GM04504 (cell line): ENCODE data around the gene DRC7.
A peak's percentile ranks its signal among the peaks of the same experiment; 100 is the strongest.
"Not testable (repeated sequence)": the region's sequence is repeated elsewhere in the genome, so short reads cannot be mapped to it uniquely, and the experiment has no call there.

ENCODE experiments used
- DNase-seq: peaks from one replicate; pipeline ENCODE4 v3.0.0-alpha.2; 2012; ENCODE audit warnings: low read depth

The DRC7 gene

GRCh38 chr16:57713596-57713995 is 19.0 kb downstream of the DRC7 start:
- DNase-seq, result no peak

DNA sequence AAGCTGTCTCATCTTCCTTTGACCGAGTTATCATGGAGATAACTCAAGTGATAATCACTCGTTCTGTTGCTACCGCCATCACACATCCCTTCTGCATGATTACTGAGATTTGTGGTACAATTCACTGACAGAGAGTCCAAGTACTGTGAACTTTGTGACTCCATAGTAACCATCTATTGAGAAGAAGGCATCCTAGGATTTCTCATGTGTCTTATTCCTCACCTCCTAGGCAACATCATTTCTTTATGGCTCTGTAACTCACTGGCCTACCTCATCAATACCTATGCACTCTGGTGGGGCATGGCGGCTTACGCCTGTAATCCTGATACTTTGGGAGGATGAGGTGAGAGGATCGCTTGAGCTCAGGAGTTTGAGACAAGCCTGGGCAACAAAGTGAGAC is 19.4 kb downstream of the DRC7 start:
- DNase-seq, result no peak

- no peak for DNase-seq
Observed at GRCh38 chr16:57720142-57720575, 25.6 kb downstream of the DRC7 start.

- DNase-seq, result no peak
Observed at GRCh38 chr16:57721356-57722209, 27.0 kb downstream of the DRC7 start.

- no peak for DNase-seq
Observed at GRCh38 chr16:57722210-57722499, 27.5 kb downstream of the DRC7 start.

GRCh38 chr16:57722651-57723050 is 28.0 kb downstream of the DRC7 start:
- no peak for DNase-seq

DNA sequence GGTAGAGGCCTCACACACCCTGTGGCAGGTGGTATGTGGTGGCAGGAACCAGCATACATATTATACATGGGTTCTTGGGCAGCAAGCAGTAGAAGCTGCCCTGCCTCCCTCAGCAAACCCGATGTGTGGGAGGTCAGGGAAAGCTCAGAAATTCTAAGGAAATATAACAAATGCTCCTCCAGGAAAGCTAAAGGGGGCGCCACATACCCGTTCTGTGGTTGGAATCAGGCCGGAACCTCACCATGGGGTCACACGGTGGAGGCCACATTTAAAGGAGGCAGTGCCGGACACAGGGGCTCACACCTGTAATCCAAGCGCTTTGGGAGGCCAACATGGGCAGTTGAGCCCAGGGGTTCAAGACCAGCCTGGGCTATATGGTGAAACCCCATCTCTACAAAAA is 28.6 kb downstream of the DRC7 start:
- no peak for DNase-seq

DNA sequence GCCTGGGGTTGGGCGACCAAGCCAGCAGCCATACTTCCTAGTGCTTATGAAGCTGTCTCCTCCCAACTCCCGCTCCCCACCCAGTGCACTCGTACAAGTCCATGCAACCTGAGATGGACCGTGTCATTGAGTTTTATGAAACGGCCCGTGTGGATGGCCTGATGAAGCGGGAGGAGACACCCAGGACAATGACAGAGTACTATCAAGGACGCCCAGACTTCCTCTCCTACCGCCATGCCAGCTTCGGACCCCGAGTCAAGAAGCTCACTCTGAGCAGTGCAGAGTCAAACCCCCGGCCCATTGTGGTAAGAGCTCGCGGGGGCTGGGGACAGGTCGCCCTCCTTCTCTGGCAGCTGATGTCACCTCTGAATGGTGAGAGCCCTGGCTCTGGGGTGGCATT is 29.9 kb downstream of the DRC7 start:
- DNase-seq, result no peak

DNA sequence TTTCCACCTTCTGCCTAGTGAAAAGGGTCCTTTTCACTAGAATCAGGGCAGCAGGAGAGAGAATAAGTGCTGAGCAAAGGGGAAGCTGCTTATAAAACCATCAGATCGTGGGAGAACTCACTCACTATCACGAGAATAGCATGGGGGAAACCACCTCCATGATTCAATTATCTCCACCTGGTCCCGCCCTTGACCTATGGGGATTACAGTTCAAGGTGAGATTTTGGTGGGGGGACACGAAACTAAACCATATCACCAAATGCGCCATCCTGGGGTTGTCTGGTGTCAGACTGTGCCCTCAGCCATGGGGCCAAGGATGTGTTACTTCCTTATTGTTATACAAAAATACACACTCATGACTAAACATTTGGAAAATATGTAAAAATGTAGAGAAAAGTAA is 30.5 kb downstream of the DRC7 start:
- DNase-seq, result no peak

- no peak for DNase-seq
Observed at GRCh38 chr16:57725554-57725953, 30.9 kb downstream of the DRC7 start.

DNA sequence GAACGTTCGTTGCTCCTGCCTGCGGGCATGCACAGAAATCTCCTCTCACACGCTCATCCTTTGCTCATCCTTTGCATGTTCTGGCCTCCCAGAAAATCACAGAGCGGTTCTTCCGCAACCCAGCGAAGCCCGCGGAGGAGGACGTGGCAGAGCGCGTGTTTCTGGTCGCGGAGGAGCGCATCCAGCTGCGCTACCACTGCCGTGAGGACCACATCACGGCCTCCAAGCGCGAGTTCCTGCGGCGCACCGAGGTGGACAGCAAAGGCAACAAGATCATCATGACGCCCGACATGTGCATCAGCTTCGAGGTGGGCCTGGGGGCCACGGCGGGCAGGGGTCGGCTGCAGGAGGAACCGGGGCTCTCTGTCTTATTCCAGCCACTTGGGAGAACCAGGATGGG is 31.4 kb downstream of the DRC7 start:
- no peak for DNase-seq

- no peak for DNase-seq
Observed at GRCh38 chr16:57726433-57726947, 31.9 kb downstream of the DRC7 start.

- no peak for DNase-seq
Observed at GRCh38 chr16:57727610-57728009, 33.0 kb downstream of the DRC7 start.

- no peak for DNase-seq
Observed at GRCh38 chr16:57728336-57729181, 34.0 kb downstream of the DRC7 start.

DNA sequence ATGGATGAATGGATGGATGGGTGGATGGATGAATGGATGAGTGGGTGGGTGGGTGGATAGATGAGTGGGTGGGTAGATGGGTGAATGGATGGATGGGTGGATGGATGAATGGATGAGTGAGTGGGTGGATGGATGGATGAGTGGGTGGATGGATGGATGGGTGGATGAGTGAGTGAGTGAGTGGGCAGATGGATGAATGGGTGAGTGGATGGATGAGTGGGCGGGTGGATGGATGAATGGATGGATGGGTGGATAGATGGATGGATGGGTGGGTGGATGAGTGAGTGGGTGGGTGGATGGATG is 34.5 kb downstream of the DRC7 start:
- DNase-seq, result no peak

GRCh38 chr16:57729852-57730251 is 35.2 kb downstream of the DRC7 start:
- DNase-seq, result not testable (repeated sequence)

GRCh38 chr16:57730771-57731730 is 36.4 kb downstream of the DRC7 start:
- no peak for DNase-seq

DNA sequence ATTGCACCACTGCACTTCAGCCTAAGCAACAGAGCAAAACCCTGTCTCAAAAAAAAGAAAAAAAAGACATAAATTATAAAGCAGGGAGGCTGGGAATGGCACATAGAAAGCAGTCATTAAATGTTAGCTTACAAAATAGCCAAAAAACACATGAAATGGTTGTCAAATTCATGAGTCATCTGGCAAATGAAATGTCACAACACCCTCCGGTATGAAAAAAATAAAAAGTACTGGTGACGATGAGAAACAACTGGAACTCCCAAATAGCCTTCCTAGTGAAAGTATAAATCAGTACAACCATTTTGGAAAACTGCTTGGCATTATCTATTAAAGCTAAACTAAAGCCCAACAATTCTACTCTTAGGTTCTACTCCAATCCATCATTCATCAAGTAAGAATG is 37.4 kb downstream of the DRC7 start:
- peak; percentile 80 for DNase-seq

- DNase-seq, result no peak
Observed at GRCh38 chr16:57732714-57733113, 38.1 kb downstream of the DRC7 start.

GRCh38 chr16:57734308-57734924 is 39.8 kb downstream of the DRC7 start:
- DNase-seq, result no peak

DNA sequence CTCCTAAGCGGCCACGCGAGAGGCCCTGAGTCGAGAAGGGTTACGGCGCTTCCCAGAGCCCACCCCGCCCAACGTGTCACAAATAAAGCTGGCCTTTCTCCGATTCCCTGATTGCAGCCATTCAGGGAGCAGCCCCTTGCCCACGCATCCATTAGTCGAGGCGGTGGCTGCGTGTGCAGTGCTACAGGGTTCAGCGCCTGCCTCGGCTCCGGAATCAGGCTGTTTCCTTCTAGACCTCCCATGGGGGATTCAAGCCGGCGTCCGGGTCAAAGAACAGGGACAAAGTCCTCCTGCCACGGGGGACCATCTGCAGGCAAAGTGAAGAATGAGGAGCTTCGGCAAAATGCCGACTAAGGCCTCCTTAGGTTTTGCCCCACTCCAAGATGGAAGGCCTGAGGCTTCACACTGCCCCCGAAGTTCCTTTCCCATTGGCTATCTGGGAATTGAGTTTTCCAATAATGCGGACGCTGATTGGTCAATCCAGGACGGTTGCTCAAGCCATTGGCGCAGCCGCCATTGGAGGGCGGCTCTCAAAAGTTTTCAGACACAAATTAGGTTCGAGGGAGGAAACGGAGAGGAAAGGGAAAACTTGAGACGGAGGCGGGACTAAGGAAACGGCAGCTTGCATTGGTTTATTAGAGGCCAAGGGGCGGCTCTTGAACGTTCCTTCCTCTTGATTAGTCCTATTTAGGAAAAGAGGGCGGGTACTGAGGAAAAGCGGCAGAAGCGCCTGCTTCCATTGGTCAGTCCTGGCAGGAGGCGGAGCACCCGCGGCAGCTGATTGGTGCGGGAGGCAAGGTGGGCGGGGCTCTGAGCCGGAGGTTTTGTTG is 40.5 kb downstream of the DRC7 start:
- peak; percentile 100 for DNase-seq
